H1 (cell line): ENCODE measurements around the gene MMS19. TPM values are rescaled to one million over a fixed set of nuclear protein-coding genes. Genes with fewer than 3 reads are reported as not detected.

ENCODE experiments used
- CTCF ChIA-PET: fragments of 300-600 bp; sonication (Branson Sonifier 250); formaldehyde crosslinking; loops from one replicate; lab custom pipeline; 2021; ENCODE audit not compliant: partially characterized antibody; lab: Charles Lee
- POLR2A ChIA-PET: fragments of 300-600 bp; sonication (Branson Sonifier 250); formaldehyde crosslinking; loops from one replicate; lab custom pipeline; 2021; ENCODE audit warnings: inconsistent platforms; ENCODE audit not compliant: partially characterized antibody; lab: Charles Lee
- DNase-seq, 2 experiments: peaks; one replicate each; pipeline versions ENCODE4 v3.0.0 to v3.0.0-alpha.2; 2010 to 2022; ENCODE audit warnings: low spot score in 2 of 2, low read depth in 1 of 2, mixed read lengths in 1 of 2
- FAIRE-seq: peaks from 2 replicates; lab custom pipeline; 2011; peaks lifted over from hg19 to GRCh38; lab: Jason Lieb, UNC
- H2AFZ ChIP-seq: 2 replicates; pipeline ENCODE4 v1.8.1; 2012; ENCODE audit warnings: low read length, inconsistent platforms
- H2AK5ac ChIP-seq: 2 replicates; pipeline ENCODE4 v1.6.1; 2013; ENCODE audit warnings: low read depth, low read length
- H2BK120ac ChIP-seq: replicated peaks from 2 replicates; pipeline ENCODE3; 2013; ENCODE audit warnings: low read depth, low read length, inconsistent platforms
- H2BK12ac ChIP-seq: 2 replicates; pipeline ENCODE4 v1.6.1; 2013; ENCODE audit warnings: low read depth, low read length
- H2BK15ac ChIP-seq: 2 replicates; pipeline ENCODE4 v1.6.1; 2013; ENCODE audit warnings: low read length
- H2BK20ac ChIP-seq: 2 replicates; pipeline ENCODE4 v1.6.1; 2013; ENCODE audit warnings: low read length
- H2BK5ac ChIP-seq: 2 replicates; pipeline ENCODE4 v1.6.1; 2013; ENCODE audit warnings: low read depth, low read length
- H3K14ac ChIP-seq: 2 replicates; pipeline ENCODE4 v1.6.1; 2013; ENCODE audit warnings: inconsistent platforms; ENCODE audit not compliant: insufficient read length
- H3K18ac ChIP-seq: 2 replicates; pipeline ENCODE4 v1.6.1; 2013; ENCODE audit warnings: low read length; ENCODE audit errors: extremely low read depth
- H3K23ac ChIP-seq: 2 replicates; pipeline ENCODE4 v1.6.1; 2013; ENCODE audit warnings: inconsistent platforms; ENCODE audit not compliant: insufficient read length
- H3K23me2 ChIP-seq: 2 replicates; pipeline ENCODE4 v1.6.1; 2013; ENCODE audit warnings: low read depth, low read length
- H3K27ac ChIP-seq: 2 replicates; pipeline ENCODE4 v1.6.1; 2011; ENCODE audit warnings: low read depth, low read length, inconsistent platforms
- H3K27me3 ChIP-seq, 4 experiments: replicated peaks in 1 of 4; 1 replicate in 1 of 4; 2 replicates in 3 of 4; pipeline versions ENCODE4 v1.6.1 to v1.8.1; 2011 to 2013; ENCODE audit warnings: low read length in 3 of 4, mild to moderate bottlenecking in 3 of 4, inconsistent platforms in 2 of 4, mixed read lengths in 2 of 4, moderate library complexity in 1 of 4; ENCODE audit not compliant: control insufficient read depth in 3 of 4, insufficient read depth in 3 of 4; ENCODE audit errors: extremely low read depth in 1 of 4
- H3K36me3 ChIP-seq, 4 experiments: 2 replicates each; pipeline versions ENCODE4 v1.6.1 to v1.8.1; 2011 to 2013; ENCODE audit warnings: mild to moderate bottlenecking in 4 of 4, low read length in 3 of 4, moderate library complexity in 2 of 4, control low read depth in 1 of 4, inconsistent platforms in 1 of 4; ENCODE audit not compliant: insufficient read depth in 4 of 4, control insufficient read depth in 2 of 4
- H3K4ac ChIP-seq: replicated peaks from 2 replicates; pipeline ENCODE3; 2013; ENCODE audit warnings: low read length, low read depth, mixed read lengths, inconsistent platforms; ENCODE audit not compliant: insufficient read length
- H3K4me1 ChIP-seq, 4 experiments: replicated peaks in 1 of 4; 1 replicate in 1 of 4; 2 replicates in 3 of 4; pipeline versions ENCODE4 v1.6.1 to v1.8.1; 2011 to 2013; ENCODE audit warnings: low read length in 3 of 4, inconsistent platforms in 2 of 4, mixed read lengths in 1 of 4; ENCODE audit not compliant: insufficient read depth in 4 of 4, control insufficient read depth in 3 of 4
- H3K4me2 ChIP-seq, 2 experiments: 2 replicates each; pipeline versions ENCODE4 v1.6.1 to v1.8.1; 2011 to 2013; ENCODE audit warnings: low read depth in 2 of 2, low read length in 2 of 2, control low read depth in 1 of 2, inconsistent platforms in 1 of 2, mild to moderate bottlenecking in 1 of 2; ENCODE audit not compliant: insufficient read depth in 1 of 2
- H3K4me3 ChIP-seq, 4 experiments: fragments of 200-600, 300-600 bp in 1 of 4; sonication (generic), shearing (Covaris generic), sonication (Bioruptor Twin) in 1 of 4; 2 replicates each; pipeline versions ENCODE4 v1.5.1 to v1.8.1; 2011 to 2016; ENCODE audit warnings: low read length in 4 of 4, low read depth in 3 of 4, control low read depth in 2 of 4, inconsistent platforms in 2 of 4, mild to moderate bottlenecking in 2 of 4, mixed read lengths in 1 of 4, moderate library complexity in 1 of 4; ENCODE audit not compliant: insufficient read depth in 2 of 4; ENCODE audit errors: extremely low read depth in 1 of 4
- H3K56ac ChIP-seq: replicated peaks from 2 replicates; pipeline ENCODE3; 2013; ENCODE audit warnings: low read depth, mild to moderate bottlenecking, mixed read lengths, low read length, inconsistent platforms; ENCODE audit not compliant: insufficient read length
- H3K79me1 ChIP-seq: 2 replicates; pipeline ENCODE4 v1.6.1; 2013; ENCODE audit warnings: low read depth, low read length, control low read depth
- H3K79me2 ChIP-seq, 2 experiments: 2 replicates each; pipeline versions ENCODE4 v1.6.1 to v1.8.1; 2012 to 2013; ENCODE audit warnings: low read length in 2 of 2, mild to moderate bottlenecking in 2 of 2, inconsistent platforms in 1 of 2; ENCODE audit not compliant: insufficient read depth in 2 of 2, control insufficient read depth in 1 of 2
- H3K9ac ChIP-seq, 4 experiments: replicated peaks in 1 of 4; 1 replicate in 1 of 4; 2 replicates in 3 of 4; pipeline versions ENCODE4 v1.6.1 to v1.8.1; 2011 to 2013; ENCODE audit warnings: low read depth in 3 of 4, low read length in 3 of 4, control low read depth in 2 of 4, mild to moderate bottlenecking in 2 of 4, moderate library complexity in 2 of 4, inconsistent platforms in 1 of 4; ENCODE audit errors: extremely low read depth in 1 of 4
- H3K9me3 ChIP-seq, 2 experiments: 2 replicates each; pipeline versions ENCODE4 v1.6.1 to v1.8.1; 2012 to 2013; ENCODE audit warnings: mild to moderate bottlenecking in 2 of 2, moderate library complexity in 2 of 2, control low read depth in 1 of 2, inconsistent platforms in 1 of 2, low read depth in 1 of 2, low read length in 1 of 2, mixed read lengths in 1 of 2; ENCODE audit not compliant: insufficient read depth in 2 of 2
- H4K20me1 ChIP-seq, 2 experiments: replicated peaks in 1 of 2; 2 replicates each; pipeline versions ENCODE3 to v1.8.1; 2011 to 2013; ENCODE audit warnings: inconsistent platforms in 2 of 2, low read length in 2 of 2, mild to moderate bottlenecking in 1 of 2; ENCODE audit not compliant: insufficient read depth in 2 of 2, control insufficient read depth in 1 of 2
- H4K5ac ChIP-seq: 2 replicates; pipeline ENCODE4 v1.6.1; 2013; ENCODE audit warnings: low read length, low read depth, mixed read lengths, inconsistent platforms; ENCODE audit not compliant: insufficient read length
- H4K8ac ChIP-seq: 2 replicates; pipeline ENCODE4 v1.8.0; 2013; ENCODE audit warnings: mild to moderate bottlenecking, moderate library complexity, low read length, inconsistent platforms; ENCODE audit not compliant: insufficient read depth; ENCODE audit errors: extremely low read depth
- H4K91ac ChIP-seq: replicated peaks from 2 replicates; pipeline ENCODE3; 2013; ENCODE audit warnings: low read length, mixed read lengths, inconsistent platforms; ENCODE audit not compliant: insufficient read length
- KDM1A ChIP-seq: fragments of 200-600, 300-600 bp; sonication (generic); IDR thresholded peaks from 2 replicates; pipeline ENCODE4 v1.7.1; 2016; ENCODE audit warnings: mild to moderate bottlenecking, low read length, borderline replicate concordance
- TAF7 ChIP-seq: optimal IDR thresholded peaks from 2 replicates; pipeline ENCODE3; 2011; ENCODE audit warnings: low read depth, mild to moderate bottlenecking, inconsistent platforms, low read length, moderate library complexity, borderline replicate concordance
- WGBS, 2 experiments: shearing (Covaris generic) in 1 of 2; methylation state at CpG; one replicate each; pipeline versions ENCODE4 v1.1.6 to v1.1.7; 2013 to 2015; ENCODE audit warnings: low lambda C conversion rate in 2 of 2, mixed read lengths in 2 of 2, inconsistent platforms in 1 of 2, low coverage in 1 of 2, missing lambda C conversion rate in 1 of 2; ENCODE audit not compliant: insufficient replicate concordance in 2 of 2, insufficient coverage in 1 of 2, insufficient read length in 1 of 2; ENCODE audit errors: extremely low coverage in 1 of 2, missing lambda C conversion rate in 1 of 2; 5-methylcytosine and 5-hydroxymethylcytosine counted together
- polyA plus RNA-seq, 7 experiments: library from polyadenylated mRNA; depleted of rRNA in 3 of 7; stranded (reverse) in 5 of 7; unstranded in 2 of 7; fragments of >200 nt in 5 of 7; fragments of 200-250 nt in 2 of 7; gene quantifications; 1 replicate in 5 of 7; 2 replicates in 1 of 7; 4 replicates in 1 of 7; pipeline versions ENCODE4 v1.2.1 to v1.2.3, GENCODE V29; 2011 to 2013; ENCODE audit warnings: missing spikeins in 2 of 7, mixed read lengths in 2 of 7
- total RNA-seq: library from RNA; stranded (reverse); fragmentation: NEBNext Ultra II Directional; extraction: Animal tissue kit (Norgen Biotek cat#: 25700); gene quantifications from 2 replicates; pipeline ENCODE4 v1.2.1, GENCODE V29; 2021

The MMS19 gene
- total and polyA plus RNA-seq, 2 of the 8 experiments (the other 6 are each of a cell fraction or from before 2014, with no cell fraction given): 130 to 221 TPM

DNA sequence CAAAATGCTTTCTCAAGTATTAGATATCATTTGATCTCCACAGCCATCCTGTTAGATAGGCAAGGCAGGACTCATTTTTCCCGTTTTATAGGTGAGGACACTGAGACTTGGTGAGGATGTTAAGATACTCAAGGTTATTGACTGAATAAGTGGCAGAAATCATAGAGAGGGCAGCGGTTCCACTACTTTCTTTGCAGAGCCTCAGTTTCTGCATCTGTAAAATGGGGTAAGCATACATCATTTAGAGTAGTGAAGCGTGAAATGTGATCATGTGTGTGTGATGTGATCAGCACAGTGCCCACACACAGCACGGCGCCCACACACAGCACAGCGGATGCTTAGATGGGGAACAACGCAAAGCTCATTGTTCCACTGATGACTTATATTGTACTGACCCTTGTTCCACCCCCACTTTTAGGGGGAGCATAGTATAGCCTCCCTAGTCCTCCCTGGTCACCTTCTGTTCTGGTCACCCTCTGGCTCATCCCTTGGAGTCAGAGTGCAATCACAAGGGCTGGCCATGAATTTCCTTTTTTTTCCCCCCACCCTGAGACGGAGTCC is 11.0 kb upstream of the MMS19 start:
- H3K4me2 ChIP-seq: no peak overlapping the region; a peak in 1 of 4 replicates
- H3K9me3 ChIP-seq: no peaks in the 10 kb centered on the region
- no peak overlapping the region for H3K56ac ChIP-seq
- DNase-seq (no peak), FAIRE-seq (no peak)
- no peak overlapping the region for H2BK120ac ChIP-seq
- H4K91ac ChIP-seq: no peak overlapping the region
- H2BK12ac ChIP-seq: no peak overlapping the region
- 0 out of 2 replicates have a peak overlapping the region, but pooled peaks have one; percentile 26 for H2BK5ac ChIP-seq
- no peak overlapping the region for H3K4ac ChIP-seq
- H2BK20ac ChIP-seq: no peak overlapping the region
- 0 out of 2 replicates have a peak overlapping the region, but pooled peaks have one; percentile 84 for H2AK5ac ChIP-seq
- H3K14ac ChIP-seq: no peak overlapping the region
- H3K23ac ChIP-seq: no peak overlapping the region
- no peaks in the 10 kb centered on the region for H3K36me3 ChIP-seq
- H2AFZ ChIP-seq: no peak overlapping the region
- H3K27ac ChIP-seq: no peak overlapping the region
- 86% methylated on average over 8 of the region's 8 CpGs; no CpG with 5 or more reads in 1 of the 2 experiments for WGBS, 2 experiments
- H3K23me2 ChIP-seq: no peaks in the 10 kb centered on the region; the same call in none of the 2 replicates
- no peak overlapping the region for H3K4me3 ChIP-seq
- peak; percentile 79; the same call in 1 of the 2 replicates for TF ChIP-seq KDM1A
- TF ChIP-seq TAF7: no peak
- POLR2A ChIA-PET: interaction anchor here (0.6 to 2.1 kb wide), 3 partner anchors 10 to 20 kb away, joined by 3 to 13 read pairs (median 6); partner anchors contain the start of gene UBTD1
- peaks cover 2 to 39% of the 10 kb centered on the region in 2 experiments for H3K79me2 ChIP-seq
- H3K18ac ChIP-seq: no peak overlapping the region
- no peak overlapping the region for H4K8ac ChIP-seq
- peaks cover 0 to 8% (median 3%) of the 10 kb centered on the region in 4 experiments; a peak in 5 of 7 replicates for H3K4me1 ChIP-seq
- H3K79me1 ChIP-seq: peaks cover 16% of the 10 kb centered on the region
- no peak overlapping the region for H2BK15ac ChIP-seq
- no peak overlapping the region for H3K9ac ChIP-seq
- H3K27me3 ChIP-seq: no peaks in the 10 kb centered on the region; a peak in 1 of 7 replicates
- peaks cover 4 to 7% of the 10 kb centered on the region in 2 experiments for H4K20me1 ChIP-seq
- CTCF ChIA-PET: interaction anchor here (0.6 to 19.6 kb wide), 4 partner anchors 10 to 74 kb away, joined by 3 to 283 read pairs (median 6); partner anchors contain the start of gene UBTD1
- no peak overlapping the region for H4K5ac ChIP-seq
